Hepatocyte (in vitro differentiated cells): ENCODE results near the gene KLHL17.

ENCODE experiments used
- EZH2 ChIP-seq: fragments of 200-600 bp; sonication (generic); IDR thresholded peaks from 2 replicates; pipeline ENCODE4 v1.6.1; 2016; ENCODE audit warnings: antibody characterized with exemption, mild to moderate bottlenecking, borderline replicate concordance
- EZH2phosphoT487 ChIP-seq: fragments of 200-600 bp; sonication (generic); IDR thresholded peaks from one replicate; pipeline ENCODE4 v1.6.1; 2018; ENCODE audit warnings: antibody characterized with exemption, mild to moderate bottlenecking, low read depth, moderate library complexity; ENCODE audit not compliant: unreplicated experiment, severe bottlenecking
- TF ChIP-seq, protein P1 (sequence below): fragments of 200-600 bp; sonication (generic); IDR thresholded peaks from 2 replicates; pipeline ENCODE4 v1.5.1; 2016; ENCODE audit warnings: antibody characterized with exemption, mild to moderate bottlenecking; ENCODE audit not compliant: poor library complexity

- TF ChIP-seq, protein P1, sequence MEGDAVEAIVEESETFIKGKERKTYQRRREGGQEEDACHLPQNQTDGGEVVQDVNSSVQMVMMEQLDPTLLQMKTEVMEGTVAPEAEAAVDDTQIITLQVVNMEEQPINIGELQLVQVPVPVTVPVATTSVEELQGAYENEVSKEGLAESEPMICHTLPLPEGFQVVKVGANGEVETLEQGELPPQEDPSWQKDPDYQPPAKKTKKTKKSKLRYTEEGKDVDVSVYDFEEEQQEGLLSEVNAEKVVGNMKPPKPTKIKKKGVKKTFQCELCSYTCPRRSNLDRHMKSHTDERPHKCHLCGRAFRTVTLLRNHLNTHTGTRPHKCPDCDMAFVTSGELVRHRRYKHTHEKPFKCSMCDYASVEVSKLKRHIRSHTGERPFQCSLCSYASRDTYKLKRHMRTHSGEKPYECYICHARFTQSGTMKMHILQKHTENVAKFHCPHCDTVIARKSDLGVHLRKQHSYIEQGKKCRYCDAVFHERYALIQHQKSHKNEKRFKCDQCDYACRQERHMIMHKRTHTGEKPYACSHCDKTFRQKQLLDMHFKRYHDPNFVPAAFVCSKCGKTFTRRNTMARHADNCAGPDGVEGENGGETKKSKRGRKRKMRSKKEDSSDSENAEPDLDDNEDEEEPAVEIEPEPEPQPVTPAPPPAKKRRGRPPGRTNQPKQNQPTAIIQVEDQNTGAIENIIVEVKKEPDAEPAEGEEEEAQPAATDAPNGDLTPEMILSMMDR: no peak
- TF ChIP-seq EZH2phosphoT487 (no peak), EZH2 (no peak)
These were observed 9.0 kb downstream of the KLHL17 start for GRCh38 chr1:969260-969855.
